COLO829 (cell line): ENCODE data around the gene KIAA1217.
"Not testable (repeated sequence)": the region's sequence is repeated elsewhere in the genome, so short reads cannot be mapped to it uniquely, and the experiment has no call there.

Experiments
- DNase-seq: peaks from one replicate; pipeline ENCODE4 v3.0.0; 2012; ENCODE audit warnings: low spot score

Gene KIAA1217

GRCh38 chr10:24339387-24339786, 130.4 kb downstream of the KIAA1217 start:
- DNase-seq, result no peak

- no peak for DNase-seq
Measured at GRCh38 chr10:24340446-24340845, 131.5 kb downstream of the KIAA1217 start.

- no peak for DNase-seq
Measured at GRCh38 chr10:24340883-24341282, 131.9 kb downstream of the KIAA1217 start.

GRCh38 chr10:24341371-24341770, 132.4 kb downstream of the KIAA1217 start:
- DNase-seq, result no peak

- no peak for DNase-seq
Measured at GRCh38 chr10:24341897-24342296, 133.0 kb downstream of the KIAA1217 start.

GRCh38 chr10:24343686-24344085, 134.7 kb downstream of the KIAA1217 start:
- DNase-seq, result no peak

- no peak for DNase-seq
Measured at GRCh38 chr10:24344279-24344678, 135.3 kb downstream of the KIAA1217 start.

- DNase-seq, result no peak
Measured at GRCh38 chr10:24344695-24345463, 135.9 kb downstream of the KIAA1217 start.

GRCh38 chr10:24346877-24347519, 138.1 kb downstream of the KIAA1217 start:
- no peak for DNase-seq

GRCh38 chr10:24349379-24350001, 140.6 kb downstream of the KIAA1217 start:
- no peak for DNase-seq

GRCh38 chr10:24350070-24350921, 141.4 kb downstream of the KIAA1217 start:
- DNase-seq, result no peak

GRCh38 chr10:24350922-24351225, 141.9 kb downstream of the KIAA1217 start:
- not testable (repeated sequence) for DNase-seq

GRCh38 chr10:24351961-24352360, 143.0 kb downstream of the KIAA1217 start:
- no peak for DNase-seq

- DNase-seq, result no peak
Measured at GRCh38 chr10:24352399-24352798, 143.5 kb downstream of the KIAA1217 start.

- DNase-seq, result no peak
Measured at GRCh38 chr10:24353319-24353718, 144.4 kb downstream of the KIAA1217 start.

- DNase-seq, result no peak
Measured at GRCh38 chr10:24355056-24355688, 146.2 kb downstream of the KIAA1217 start.

GRCh38 chr10:24357344-24358004, 148.5 kb downstream of the KIAA1217 start:
- no peak for DNase-seq

GRCh38 chr10:24358022-24358421, 149.1 kb downstream of the KIAA1217 start:
- no peak for DNase-seq

GRCh38 chr10:24360282-24361127, 151.6 kb downstream of the KIAA1217 start:
- peak; percentile 31 for DNase-seq

GRCh38 chr10:24363070-24363469, 154.1 kb downstream of the KIAA1217 start:
- no peak for DNase-seq
